GM18520 (cell line): ENCODE data around the gene RIC8A.
A peak's percentile ranks its signal among the peaks of the same experiment; 100 is the strongest.

Experiments used
- ATAC-seq: cut with Tn5 transposase; IDR thresholded peaks from one replicate; pipeline ENCODE4 v1.9.1; 2021; ENCODE audit not compliant: unreplicated experiment

Gene RIC8A

DNA sequence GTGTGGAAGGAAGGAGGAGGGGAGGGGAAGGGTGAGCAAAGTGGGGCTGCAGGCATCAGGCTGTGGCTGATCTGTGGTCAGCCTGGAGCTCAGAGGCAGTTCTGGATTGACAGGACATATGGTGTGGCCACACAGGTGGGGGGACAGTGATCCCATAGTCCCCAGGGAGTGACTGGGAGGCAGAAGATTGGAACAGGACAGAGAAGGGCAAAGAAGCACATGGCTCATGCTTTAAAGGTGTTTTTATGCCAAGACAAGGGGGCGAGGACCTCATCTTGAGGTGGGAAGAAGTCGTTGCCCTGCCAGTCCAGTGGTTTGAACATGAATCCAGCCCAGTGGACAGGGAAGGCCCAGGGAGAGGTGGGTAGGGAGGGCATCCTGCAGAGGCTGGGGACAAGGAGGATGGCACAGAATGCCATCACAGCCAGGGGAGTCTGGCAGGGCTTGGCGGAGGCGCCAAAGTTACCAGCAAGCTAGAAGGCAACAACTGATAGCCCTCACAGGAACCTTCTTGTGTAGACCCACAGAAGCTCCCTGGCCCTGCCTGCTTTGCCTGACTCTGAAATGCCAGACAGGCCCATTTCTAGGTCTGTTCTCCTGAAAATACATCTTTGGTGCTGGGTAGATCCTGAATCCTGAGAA is 3.4 kb upstream of the RIC8A start:
- no peak for ATAC-seq

DNA sequence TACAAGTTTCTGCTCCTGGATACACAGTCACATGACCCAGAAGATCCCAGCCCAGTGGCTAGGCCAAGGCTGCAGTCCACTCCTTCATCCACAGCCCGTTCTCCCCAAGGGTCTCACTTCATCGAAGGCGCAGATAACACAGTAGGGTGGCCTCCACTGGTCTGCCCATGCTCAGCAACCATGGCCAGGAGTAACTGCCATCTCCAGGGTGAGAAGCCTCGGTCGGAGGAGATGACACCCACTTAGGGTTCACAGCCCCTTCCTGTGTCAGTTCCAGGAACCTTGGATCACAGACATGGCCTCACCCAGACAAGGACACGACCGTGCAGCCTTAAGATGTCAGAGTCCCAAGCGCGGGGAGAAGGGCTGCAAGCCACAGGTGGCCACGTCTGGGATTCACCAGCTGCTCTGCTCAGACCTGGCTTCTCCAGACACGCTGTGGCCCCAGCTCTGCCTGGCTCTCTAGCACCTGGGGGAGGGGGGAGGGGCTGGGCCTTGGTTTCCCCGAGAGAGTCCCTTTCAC is 2.9 kb upstream of the RIC8A start:
- ATAC-seq = no peak

GRCh38 chr11:205221-206001 is 2.1 kb upstream of the RIC8A start:
- ATAC-seq = no peak

DNA sequence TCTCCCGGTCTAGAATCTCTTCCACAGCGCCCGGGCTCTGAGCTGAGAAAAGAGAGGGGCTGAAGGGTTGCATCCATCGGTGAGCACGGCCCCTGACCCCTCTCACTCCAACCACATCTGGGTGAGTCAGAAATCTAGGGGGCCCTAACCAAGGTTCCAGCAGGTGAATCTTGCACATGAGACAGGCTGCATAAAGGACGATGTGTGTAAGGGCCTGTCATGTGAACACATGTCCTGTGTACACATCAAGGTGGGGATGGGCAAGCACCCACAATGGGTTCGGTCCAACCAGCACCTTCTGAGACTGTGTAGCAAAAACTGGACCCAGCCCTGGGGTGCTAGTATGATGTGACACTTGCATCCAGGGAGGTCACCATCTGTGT is 1.5 kb upstream of the RIC8A start:
- no peak for ATAC-seq

DNA sequence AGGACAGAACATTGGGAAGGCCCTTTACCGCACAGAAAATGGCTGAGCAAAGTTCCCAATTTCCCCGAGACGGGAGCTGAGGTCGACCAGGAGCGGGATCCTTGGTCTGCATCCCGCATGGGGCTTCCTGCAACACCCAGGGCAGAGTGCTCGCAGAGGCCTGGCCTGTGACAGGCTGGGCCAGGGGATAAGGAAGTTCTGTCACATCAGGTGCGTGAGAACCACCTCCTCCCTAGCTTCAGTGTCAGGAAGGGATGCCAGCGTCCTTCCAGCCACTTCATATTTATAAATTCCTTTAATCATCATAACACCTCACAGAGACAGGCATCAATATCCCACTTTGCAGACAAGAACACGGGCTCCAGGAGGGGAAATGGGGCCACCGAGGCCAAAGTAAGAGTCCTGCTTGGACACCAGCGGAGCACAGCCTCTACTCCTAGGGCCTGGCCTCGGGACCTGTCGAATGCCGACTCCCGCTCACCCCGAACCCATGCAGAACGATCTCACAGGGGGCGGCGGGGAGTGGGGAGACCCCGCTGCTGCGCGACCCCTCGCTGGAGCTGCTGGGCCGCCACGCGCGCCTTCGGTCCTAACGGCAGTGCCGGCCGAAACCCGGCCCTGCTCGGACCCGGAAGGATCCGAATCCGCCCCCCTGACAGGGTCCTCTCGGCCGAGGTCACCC is 841 bp upstream of the RIC8A start:
- peak; percentile 6 for ATAC-seq

- ATAC-seq = no peak
Observed at GRCh38 chr11:207863-208180, 314 bp downstream of the RIC8A start.

DNA sequence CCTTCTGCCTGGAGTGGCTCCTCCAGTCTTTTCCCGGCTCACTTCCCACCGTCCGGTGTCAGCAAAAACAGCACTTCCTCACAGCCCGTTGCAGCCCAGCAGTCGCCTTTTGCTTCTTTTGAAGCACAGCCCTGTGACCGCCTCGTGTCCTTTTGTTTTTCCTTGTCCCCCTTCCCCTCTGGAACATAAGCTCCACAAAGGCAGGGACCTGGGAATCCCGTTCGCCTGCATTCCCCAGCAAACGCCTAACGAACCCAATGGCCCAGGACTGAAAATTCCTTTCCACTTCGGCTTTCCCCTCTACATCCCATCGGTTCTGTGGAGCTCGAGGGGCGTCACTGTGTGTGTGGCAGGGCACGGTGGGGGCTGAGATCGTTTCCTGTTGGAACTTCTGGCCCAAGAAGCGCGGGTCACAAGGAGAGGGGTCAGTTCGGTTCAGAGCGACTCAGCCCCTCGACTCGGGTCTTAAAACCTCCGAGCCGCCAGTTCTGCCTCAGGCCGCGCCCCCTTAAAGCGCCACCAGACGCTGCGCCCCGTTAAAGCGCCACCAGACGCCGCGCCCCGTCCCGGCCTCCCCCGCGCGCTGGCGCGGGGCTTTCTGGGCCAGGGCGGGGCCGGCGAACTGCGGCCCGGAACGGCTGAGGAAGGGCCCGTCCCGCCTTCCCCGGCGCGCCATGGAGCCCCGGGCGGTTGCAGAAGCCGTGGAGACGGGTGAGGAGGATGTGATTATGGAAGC is 841 bp downstream of the RIC8A start:
- ATAC-seq = no peak

DNA sequence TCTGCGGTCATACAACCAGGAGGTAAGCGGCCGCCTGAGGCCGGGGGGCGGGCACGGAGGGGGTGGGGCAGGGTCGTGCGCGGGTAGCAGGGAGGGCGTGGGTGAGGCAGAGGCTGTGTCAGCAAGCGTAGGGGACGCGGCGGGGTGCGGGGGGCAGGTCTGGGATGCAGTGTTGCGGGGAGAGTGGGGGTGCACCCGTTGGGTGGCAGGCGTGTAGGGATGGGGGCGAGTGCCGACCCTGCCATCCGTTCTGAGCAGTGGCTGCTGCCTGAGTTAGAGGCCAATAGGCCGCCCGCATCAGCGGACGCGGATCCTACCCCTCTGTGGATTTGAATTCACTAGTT is 1.4 kb downstream of the RIC8A start:
- no peak for ATAC-seq

DNA sequence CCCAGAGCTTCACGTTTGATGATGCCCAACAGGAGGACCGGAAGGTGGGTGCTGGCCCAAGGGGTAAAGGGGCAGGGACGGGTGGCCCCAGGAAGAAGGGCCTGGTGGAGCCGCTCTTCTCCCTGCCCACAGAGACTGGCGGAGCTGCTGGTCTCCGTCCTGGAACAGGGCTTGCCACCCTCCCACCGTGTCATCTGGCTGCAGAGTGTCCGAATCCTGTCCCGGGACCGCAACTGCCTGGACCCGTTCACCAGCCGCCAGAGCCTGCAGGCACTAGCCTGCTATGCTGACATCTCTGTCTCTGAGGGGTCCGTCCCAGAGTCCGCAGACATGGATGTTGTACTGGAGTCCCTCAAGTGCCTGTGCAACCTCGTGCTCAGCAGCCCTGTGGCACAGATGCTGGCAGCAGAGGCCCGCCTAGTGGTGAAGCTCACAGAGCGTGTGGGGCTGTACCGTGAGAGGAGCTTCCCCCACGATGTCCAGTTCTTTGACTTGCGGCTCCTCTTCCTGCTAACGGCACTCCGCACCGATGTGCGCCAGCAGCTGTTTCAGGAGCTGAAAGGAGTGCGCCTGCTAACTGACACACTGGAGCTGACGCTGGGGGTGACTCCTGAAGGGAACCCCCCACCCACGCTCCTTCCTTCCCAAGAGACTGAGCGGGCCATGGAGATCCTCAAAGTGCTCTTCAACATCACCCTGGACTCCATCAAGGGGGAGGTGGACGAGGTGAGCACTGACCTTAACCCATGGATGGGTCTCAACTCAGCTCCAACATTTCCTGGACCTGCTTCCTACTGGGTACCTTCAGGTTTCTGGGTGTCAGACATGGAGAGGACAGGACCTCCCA is 2.0 kb downstream of the RIC8A start:
- no peak for ATAC-seq

DNA sequence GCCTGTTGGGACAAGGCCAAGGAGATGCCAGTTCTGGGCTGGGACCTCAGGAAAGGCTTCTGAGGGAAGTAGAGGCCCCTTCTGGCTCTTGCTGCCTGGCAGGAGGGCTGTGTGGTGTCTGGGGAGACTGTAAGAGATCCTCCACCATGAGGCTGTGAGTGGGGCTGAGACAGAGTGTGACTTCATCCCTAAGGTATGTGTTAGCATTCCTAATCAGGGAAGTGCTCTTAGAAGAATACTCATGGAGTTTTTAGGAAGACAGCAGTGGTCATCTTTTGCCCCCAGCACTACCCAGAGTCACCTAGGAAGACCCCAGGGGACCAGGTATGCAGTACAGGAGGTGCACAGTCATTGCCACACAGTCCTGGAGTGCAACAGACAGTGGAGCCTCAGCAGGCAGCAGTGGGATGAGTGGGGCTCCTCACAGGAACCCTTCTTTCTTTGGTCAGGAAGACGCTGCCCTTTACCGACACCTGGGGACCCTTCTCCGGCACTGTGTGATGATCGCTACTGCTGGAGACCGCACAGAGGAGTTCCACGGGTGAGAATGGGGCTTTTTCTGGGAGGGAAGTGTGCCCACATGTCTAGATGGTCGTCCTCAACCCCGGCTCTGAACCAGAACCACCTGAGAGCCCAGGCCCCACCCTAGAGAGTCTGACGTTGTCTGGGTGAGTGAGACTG is 2.8 kb downstream of the RIC8A start:
- no peak for ATAC-seq

DNA sequence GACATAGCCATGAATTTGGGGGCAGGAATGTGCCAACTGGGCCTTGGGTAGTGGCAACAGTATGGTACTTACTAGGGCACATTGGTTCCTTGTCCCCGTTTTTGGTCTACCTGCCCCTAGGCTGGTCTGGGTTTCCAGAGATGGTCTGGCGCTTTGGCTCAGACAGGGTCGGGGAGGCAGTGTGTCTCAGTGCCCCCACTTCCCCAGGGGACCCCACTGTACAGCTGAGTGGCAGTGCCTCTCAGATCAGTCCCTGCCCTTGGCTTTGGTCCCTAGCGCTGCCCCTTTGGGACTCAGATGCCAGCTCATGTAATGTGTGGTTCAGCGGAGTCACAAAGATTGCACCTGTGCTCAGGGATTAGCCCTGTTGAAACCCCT is 3.3 kb downstream of the RIC8A start:
- no peak for ATAC-seq

- no peak for ATAC-seq
Observed at GRCh38 chr11:211295-211694, 3.8 kb downstream of the RIC8A start.

DNA sequence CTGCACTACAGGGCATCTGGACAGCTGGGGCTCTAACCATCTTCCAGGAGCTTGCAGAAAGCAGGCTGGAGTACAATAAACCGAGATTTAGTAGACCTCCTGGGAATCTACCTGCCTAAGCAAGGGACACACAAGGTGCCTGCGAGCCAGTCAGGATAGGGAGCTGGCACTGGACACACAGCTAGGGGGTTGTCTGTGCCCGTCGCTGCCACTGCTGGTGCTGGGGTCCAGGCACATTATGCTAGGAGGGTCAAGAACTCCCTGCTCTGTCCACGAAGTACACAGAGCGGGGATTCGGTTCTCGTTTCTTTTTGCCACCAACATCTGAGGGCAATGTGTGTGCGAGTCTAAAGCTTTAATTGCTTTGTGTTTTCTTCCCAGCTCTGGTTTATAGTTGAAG is 4.2 kb downstream of the RIC8A start:
- no peak for ATAC-seq

- ATAC-seq = no peak
Observed at GRCh38 chr11:212150-213100, 4.9 kb downstream of the RIC8A start.

- ATAC-seq = no peak
Observed at GRCh38 chr11:213111-213510, 5.6 kb downstream of the RIC8A start.

GRCh38 chr11:214083-214482 is 6.6 kb downstream of the RIC8A start:
- ATAC-seq = no peak

DNA sequence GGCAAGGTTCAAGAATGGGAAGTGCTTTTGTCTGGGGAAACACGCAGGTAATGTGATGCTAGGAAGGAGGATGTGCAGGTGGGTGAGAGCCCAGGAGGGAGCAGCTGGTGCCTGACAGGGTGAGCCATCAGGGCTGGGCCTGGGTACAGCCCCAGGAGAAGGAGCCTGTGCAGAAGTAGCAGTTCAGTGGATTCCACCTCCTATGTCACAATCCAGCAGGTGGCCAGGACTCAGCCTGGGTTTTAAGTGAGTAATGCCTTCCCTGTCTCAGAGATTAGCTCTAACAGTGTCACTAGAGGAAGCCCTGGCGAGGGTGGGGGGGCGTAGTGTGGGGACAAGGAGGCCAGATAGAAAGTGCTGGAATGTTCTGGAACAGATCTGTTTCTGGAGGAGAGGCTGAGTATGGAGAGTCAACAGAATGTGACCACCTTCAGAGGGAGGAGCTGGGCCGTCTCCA is 8.1 kb downstream of the RIC8A start:
- no peak for ATAC-seq

DNA sequence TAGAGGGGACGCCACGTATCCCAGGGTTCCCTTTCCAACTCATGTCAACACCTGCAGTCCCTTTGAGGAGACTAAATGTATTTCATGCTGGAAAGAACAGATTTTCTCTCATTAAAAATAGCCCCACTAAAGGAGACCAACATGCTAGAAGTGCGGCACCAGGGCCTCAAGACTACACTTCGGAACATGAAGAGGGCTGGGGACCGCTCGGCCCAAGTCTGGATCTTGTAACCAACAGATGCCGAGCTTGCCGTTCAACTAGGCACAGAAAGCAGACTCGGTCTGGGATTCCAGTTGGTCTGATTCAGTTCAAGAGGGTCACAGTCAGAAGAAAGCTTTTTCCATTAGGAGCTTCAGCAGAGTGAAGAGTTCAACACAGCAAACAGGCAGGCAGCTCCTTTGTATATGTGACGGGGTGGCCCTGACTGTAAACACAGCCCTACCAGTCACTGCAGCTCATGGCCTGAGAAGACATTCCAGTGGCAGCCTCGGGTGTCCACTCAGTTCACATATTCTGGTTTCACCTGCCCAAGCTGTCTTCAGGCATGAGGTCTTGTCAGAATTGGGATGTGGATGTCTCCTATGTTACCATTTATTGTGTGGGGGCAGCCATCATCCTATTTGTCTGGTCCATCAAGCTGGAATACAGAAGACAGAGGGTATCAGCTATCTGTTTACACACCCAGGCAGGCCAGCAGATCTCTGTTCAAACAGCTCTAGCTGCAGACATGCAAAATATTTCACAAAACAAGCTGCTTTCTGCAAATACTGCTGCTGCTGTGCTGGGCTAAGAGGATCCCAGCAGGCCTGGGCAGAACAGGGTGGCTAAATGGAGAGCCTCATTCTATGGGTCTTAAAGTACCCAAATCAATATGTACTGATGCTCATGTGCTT is 8.8 kb downstream of the RIC8A start:
- ATAC-seq = no peak
